NCI-H1092 treated with DMSO at 0.1 percent for 48 hours (cell line): ENCODE data around the gene GLIPR2.
"Not testable (repeated sequence)": the region's sequence is repeated elsewhere in the genome, so short reads cannot be mapped to it uniquely, and the experiment has no call there.

Experiments
- DNase-seq: peaks from one replicate; lab custom pipeline; 2025; lab: John Stamatoyannopoulos, UW

The GLIPR2 gene

DNA sequence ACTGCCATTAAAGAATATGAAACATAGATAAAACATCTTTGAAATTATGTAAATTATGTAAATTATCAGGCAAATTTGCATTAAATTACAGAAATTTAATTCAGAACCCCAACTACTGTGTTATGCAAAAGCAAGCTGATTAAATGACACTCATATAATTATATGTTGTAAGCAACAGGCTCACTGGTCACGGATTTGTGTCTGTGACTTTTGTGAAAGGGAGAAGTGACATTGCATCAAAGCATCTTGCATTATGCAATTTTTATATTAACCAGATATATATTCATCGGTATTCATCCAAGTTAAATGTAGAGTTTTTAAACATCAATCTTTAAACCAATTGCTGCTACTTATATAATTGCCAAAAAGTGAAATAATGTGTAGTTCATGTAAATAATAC, 13.0 kb upstream of the GLIPR2 start:
- no peak for DNase-seq

DNA sequence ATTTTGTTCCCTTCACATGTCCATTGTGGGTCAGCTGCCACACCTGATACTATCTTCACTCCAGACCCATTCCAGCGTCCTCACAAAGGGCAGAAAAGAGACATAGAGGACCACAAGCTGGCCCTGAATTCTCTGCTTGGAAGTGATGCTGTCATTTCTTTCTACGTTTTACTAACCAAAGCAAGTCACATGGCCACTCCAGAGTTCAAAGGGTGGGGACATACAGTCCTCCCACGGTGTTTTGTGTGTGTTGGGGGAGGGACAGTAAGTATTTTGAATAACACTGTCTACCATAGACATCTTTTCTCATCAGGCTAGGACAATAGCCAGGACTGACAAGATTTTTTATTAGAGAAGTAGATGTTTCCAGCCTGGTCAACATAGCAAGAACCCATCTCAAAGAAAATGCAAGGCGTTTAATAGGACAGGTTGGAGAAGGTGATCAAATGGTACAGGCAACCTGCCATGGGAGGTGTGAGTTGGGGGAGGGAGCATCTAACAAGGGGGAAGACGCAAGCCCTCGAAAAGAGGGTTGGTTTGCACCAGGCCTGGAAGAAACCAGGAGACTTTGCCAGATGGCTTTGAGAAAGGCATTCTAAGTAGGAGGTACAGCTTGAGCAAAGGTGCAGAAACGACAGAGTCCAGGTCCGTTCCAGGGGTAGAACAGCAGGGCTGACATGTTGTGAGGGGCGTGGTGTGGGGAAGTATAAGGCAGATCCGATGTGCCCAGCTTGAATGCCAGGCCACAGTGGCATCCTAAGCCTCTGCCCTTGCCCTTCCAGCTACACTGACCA, 11.3 kb upstream of the GLIPR2 start:
- DNase-seq, result no peak

DNA sequence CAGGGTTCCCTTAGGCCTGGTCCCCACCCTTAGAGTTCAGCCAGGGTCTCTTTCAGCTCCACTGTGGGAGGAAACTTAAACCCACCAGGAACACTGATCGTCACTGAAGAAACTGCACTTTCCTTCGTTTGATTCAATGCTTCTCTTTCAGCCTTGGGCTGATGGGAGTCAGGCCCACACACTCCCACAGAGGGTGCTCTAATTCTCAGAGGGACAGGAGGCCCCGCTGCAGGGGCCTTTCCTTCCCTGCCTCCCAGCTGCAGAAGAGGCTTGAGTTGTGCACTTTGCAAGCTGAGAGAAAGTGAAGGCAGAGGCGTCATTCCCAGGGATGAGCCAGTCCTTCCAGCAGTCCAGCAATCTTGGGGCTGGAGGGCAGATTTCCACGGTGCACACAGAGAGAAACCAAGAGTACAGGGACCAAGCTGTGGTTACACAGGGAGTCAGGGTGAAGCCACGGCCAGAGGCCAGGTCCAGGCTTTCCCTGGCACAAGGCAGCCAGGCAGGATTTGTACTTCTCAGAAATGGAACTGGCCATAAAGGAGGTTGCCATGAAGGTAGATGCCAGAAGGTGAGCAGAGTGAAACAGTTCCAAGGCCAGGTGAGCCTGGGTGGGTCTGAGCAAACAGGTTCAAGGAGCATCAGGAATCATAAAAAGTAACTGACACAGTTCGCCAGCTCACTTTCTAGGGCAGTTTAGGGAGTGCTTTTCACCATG, 10.4 kb upstream of the GLIPR2 start:
- no peak for DNase-seq

- DNase-seq, result no peak
Measured at GRCh38 chr9:36127652-36128244, 8.8 kb upstream of the GLIPR2 start.

DNA sequence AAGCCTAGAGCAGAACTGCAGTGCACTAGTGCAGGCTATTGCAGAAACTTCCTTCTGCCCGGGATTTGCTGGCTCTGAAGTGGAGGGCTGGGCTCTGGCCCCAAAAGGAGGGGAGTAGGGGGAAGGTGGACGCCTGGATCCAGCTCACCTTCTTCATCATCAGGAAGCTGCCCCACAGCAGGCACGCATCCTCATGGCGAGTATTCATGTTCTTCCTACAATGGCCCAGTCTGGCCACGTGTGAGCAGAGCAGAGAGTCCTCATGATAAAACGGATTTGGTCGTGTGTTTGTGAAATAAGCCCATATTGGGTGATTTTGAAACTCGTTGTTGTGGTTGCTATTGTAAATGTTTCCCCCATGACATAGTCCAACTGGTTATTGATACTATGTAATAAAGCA, 8.2 kb upstream of the GLIPR2 start:
- no peak for DNase-seq

GRCh38 chr9:36129139-36129538, 7.4 kb upstream of the GLIPR2 start:
- no peak for DNase-seq

- not testable (repeated sequence) for DNase-seq
Measured at GRCh38 chr9:36131666-36132065, 4.9 kb upstream of the GLIPR2 start.

DNA sequence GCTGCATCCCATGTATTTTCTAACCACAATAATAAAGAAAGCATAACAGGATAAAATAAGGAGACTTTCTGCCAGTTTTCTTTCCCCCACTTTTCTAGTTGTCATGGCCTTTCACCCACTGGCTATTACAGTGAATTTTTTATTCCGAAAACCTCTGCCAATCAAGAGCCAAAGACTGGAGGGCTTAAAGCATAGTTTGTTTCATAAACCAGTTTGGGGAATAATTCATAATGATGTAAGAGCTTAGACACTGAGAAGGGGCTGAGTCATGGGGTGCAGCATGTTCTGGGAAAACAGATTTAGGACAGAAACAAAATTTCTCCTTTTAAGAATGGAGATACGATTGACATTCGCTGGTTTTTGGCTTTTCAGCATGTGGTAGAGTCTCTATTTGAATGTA, 4.4 kb upstream of the GLIPR2 start:
- no peak for DNase-seq

DNA sequence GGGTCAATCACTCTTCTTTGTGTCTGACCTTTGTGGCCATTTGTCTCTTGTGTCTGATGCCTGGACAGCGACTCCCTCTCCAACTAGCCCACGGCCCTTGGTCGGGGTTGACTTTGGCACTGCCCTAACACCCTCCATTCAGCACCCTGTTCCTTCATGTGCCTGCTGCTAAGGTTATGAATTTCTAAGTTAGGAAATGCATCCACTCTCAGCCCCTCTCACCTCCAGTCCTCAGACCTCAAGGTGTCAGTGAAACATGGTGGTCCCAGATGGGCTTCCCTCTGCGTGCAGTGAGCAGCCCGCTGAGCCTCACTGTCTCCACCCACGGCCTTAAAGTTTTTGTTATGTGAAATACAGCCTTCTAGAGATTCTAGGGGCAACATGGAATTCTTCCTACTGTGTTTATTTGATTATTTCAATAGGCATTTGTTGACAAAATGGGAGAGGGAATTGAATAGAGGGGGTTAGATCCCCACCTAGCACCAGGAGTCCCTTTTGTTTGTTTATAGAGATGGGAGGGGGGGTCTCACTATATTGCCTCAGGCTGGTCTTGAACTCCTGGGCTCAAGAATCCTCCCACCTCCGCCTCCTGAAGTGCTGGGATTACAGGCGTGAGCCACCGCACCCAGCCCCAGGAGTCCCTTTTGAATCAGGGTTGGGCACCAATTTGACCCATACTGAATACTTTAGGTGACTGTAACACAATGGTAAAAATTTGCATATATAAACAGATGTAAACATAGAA, 1.6 kb upstream of the GLIPR2 start:
- DNase-seq, result no peak

DNA sequence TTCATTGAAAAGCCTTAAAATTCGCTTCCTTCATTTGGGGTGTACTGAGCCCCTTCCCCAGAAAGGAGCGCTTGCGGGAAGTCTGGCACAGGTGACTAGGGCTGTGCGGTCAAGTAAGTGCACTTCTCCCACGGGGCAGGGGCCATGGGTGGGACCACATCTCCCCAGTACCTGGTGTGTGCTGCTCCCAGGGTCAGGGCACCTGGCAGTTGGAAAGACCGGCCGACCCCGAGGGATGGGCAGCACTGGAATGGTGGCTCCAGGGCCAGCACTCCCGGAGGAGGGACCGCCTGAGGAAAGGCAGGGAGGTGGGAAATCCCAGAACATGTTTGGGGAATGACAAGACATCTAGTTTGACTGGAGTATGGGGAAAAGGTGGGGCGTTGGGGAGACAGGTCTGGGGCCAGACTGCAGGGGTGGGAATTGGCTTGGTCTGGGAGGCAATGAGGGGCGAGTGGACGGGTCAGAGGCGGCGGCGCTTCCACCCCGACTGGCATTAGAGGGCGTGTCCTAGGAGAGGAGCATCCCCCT, 727 bp upstream of the GLIPR2 start:
- no peak for DNase-seq

GRCh38 chr9:36136894-36137391, 410 bp downstream of the GLIPR2 start:
- peak; percentile 19 for DNase-seq

DNA sequence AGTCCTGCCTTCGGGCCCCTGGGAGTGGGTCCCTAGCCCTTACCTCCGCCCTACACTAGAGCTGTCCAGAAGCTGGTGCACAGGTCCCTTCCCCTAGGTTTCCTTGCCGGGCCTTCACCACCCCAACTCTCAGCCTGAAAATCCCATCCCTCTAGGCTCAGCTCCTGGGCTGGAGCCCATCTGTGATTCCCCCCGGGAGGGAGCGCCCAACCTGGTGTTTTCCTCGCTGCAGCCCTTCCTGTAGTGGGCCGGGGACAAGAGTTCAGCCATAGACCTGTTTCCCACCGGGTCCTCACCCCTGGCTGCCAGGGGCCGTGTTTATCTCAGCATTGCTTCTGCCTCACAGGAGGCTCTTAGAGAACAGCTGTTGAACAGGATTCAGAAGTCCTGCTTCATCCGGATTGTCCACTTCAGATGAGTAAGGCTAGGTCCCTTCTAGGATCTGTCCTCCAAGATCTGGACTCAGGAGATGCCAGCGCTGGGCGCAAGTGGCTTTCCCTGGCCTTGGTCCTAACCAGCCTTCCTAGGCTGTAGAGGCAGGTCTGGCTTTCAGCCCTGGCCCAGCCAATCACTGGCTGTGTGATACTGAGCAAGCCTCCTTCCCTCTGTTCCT, 965 bp downstream of the GLIPR2 start:
- DNase-seq, result no peak

- no peak for DNase-seq
Measured at GRCh38 chr9:36138496-36138895, 2.0 kb downstream of the GLIPR2 start.

DNA sequence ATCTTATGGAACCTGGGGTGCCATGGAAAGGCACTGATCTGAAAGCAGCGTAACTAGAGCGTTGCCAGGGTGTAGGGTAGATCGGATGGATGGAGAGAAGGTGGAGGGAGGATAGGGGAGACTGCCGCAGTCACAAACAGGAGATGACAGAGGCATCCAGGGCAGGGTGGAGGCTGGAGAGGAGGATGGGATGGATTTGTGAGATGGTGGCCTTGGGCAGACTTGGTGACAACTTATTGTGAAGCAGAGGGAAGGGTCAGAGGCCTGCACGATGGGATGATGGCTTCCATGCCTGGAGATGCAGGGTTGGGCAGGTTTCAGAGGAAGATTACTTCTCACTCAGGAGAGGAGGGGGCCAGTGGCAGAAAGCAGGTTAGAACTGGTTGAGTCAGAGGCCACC, 2.4 kb downstream of the GLIPR2 start:
- no peak for DNase-seq

- DNase-seq, result no peak
Measured at GRCh38 chr9:36140086-36141084, 3.9 kb downstream of the GLIPR2 start.

DNA sequence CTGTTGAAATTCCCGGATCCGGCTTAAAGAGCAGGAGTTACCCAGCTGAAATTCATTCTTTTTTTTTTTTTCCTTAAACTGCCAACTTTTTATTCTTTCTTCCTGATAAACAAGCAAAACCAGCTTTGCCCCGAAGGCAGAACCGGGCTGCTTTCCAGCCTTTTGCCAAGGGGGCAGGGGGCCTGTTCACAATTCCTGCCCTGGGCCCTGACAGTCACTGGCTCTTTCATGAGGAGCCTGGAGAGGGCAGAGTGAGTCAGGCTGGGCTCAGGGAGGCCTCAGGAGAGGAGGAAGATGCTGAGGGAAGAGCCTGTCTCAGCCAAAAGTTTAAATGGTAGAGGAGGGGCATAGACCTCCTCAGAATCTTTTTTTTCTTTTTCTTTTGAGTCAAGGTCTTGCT, 4.8 kb downstream of the GLIPR2 start:
- no peak for DNase-seq

DNA sequence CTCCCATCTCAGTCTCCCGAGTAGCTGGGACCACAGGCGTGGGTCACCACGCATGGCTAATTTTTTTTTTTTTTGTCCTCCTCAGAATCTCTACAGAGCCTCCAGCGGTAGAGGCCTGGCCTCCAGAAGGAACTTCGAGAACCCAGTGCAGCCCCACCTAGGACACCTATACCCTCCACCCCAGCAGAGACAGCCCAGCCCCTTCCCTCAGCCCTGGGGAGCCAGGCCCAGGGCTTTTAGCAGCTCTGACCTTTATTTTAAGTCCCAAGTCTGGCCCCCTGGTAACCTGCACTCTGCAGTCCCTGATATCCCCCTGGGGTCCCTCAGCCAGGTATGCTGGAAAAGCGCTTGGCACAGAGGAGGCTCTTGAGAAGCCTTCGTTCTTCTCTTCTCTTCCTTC, 5.2 kb downstream of the GLIPR2 start:
- DNase-seq, result no peak

DNA sequence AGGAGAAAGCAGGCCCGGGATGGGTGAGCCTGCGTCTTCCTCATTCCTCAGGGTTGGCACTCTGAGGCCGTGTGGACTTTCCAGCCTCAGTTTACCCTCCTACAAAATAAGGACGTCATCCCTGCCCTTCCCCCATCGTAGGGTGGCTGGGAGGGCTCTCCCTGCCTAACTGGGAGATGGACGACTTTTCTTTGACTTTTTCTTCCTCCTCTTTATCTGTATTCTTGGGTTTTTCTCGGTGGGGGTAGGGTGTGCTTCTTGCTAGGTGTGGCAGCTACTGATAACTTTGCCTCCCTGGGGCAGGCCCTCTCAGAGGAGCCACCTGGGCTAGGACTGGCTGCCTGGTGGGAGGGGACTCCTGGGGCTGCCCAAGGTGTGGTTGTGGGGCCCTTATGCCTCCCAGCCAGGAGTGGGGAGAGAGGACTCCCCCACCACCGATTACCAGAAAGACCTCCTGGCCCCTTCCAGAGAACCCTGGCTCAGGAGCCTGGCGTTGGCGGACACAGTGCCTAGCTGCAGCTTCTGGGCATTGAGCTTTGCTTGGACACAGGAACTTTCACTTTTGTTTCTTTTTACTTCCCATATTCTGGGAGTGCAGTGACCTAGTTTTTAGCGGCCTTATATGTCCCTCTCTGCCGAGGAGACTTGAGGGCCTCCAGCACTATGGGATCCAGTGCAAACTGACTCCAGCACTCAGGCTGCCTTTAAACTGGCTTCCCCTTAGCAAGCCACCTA, 6.1 kb downstream of the GLIPR2 start:
- DNase-seq, result no peak

GRCh38 chr9:36143245-36143641, 6.7 kb downstream of the GLIPR2 start:
- no peak for DNase-seq
